ENCODE measurements around the gene ST3GAL4. TPM values are rescaled to one million over a fixed set of nuclear protein-coding genes. Genes with fewer than 3 reads are reported as not detected.

The ST3GAL4 gene
- total and polyA plus RNA-seq, 2 of the 8 experiments (the other 6 are each of a cell fraction or from before 2014, with no cell fraction given), result 15.6 to 20.0 TPM

DNA sequence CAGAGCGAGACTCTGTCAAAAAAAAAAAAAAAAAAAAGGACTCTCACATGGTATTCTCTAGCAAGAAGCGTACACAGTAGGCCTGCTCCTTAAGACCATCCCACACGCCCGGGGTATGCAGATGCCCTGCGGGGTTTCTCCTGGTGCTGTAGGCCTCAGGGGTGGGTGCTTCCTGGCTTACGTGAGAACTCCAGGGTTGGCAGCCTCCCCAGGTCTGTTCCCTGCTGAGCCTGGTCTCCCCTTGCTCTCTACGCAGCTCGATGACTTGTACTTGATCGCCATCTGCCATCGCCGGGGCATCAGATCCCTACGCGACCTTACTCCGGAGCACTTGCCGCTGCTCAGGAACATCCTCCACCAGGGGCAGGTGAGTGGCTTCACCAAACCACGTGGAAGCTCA, 12.4 kb upstream of the ST3GAL4 start:
- Histone ChIP-seq H3K36me3 (ENCODE audit: control insufficient read depth in 2 of 4, insufficient read depth in 4 of 4, low read length in 3 of 4) (peaks cover 0 to 22% (median 4%) of the 10 kb centered on the region in 4 experiments; a peak in 4 of 8 replicates), H4K5ac (ENCODE audit: insufficient read length, low read depth, low read length) (no peak overlapping the region), H2BK120ac (replicated peaks; ENCODE audit: low read depth, low read length) (no peak overlapping the region), H3K27ac (ENCODE audit: low read depth, low read length) (no peak overlapping the region), H3K27me3 (replicated peaks in 1 of 4; ENCODE audit: control insufficient read depth in 3 of 4, extremely low read depth in 1 of 4, insufficient read depth in 3 of 4, low read length in 3 of 4) (no peaks in the 10 kb centered on the region), H2AK5ac (ENCODE audit: low read depth, low read length) (no peak overlapping the region), H3K23ac (ENCODE audit: insufficient read length) (no peak overlapping the region), H4K91ac (replicated peaks; ENCODE audit: insufficient read length, low read length) (no peak overlapping the region), H2BK5ac (ENCODE audit: low read depth, low read length) (no peak overlapping the region), H2BK20ac (ENCODE audit: low read length) (no peak overlapping the region), H2BK12ac (ENCODE audit: low read depth, low read length) (no peak overlapping the region), H3K4me2 (ENCODE audit: insufficient read depth in 1 of 2, low read depth in 2 of 2, low read length in 2 of 2) (no peak overlapping the region), H2AFZ (ENCODE audit: low read length) (no peak overlapping the region), H4K8ac (ENCODE audit: extremely low read depth, insufficient read depth, low read length) (no peak overlapping the region; the same call in 1 of the 2 replicates), H3K4ac (replicated peaks; ENCODE audit: insufficient read length, low read depth, low read length) (no peak overlapping the region), H3K79me2 (ENCODE audit: control insufficient read depth in 1 of 2, insufficient read depth in 2 of 2, low read length in 2 of 2) (peaks cover 0 to 2% of the 10 kb centered on the region in 2 experiments; a peak in 1 of 4 replicates), H3K4me1 (replicated peaks in 1 of 4; ENCODE audit: control insufficient read depth in 3 of 4, insufficient read depth in 4 of 4, low read length in 3 of 4) (peaks cover 0 to 11% (median 6%) of the 10 kb centered on the region in 4 experiments; a peak in 4 of 7 replicates), H3K23me2 (ENCODE audit: low read depth, low read length) (no peaks in the 10 kb centered on the region), H3K4me3 (ENCODE audit: extremely low read depth in 1 of 4, insufficient read depth in 2 of 4, low read depth in 3 of 4, low read length in 4 of 4) (no peak overlapping the region), H3K56ac (replicated peaks; ENCODE audit: insufficient read length, low read depth, low read length) (no peak overlapping the region), H3K9me3 (ENCODE audit: insufficient read depth in 2 of 2, low read depth in 1 of 2, low read length in 1 of 2) (no peaks in the 10 kb centered on the region), H3K9ac (replicated peaks in 1 of 4; ENCODE audit: extremely low read depth in 1 of 4, low read depth in 3 of 4, low read length in 3 of 4) (no peak overlapping the region), H3K79me1 (ENCODE audit: low read depth, low read length) (peaks cover 2% of the 10 kb centered on the region; the same call in 1 of the 2 replicates), H4K20me1 (replicated peaks in 1 of 2; ENCODE audit: control insufficient read depth in 1 of 2, insufficient read depth in 2 of 2, low read length in 2 of 2) (peaks cover 0 to 8% of the 10 kb centered on the region in 2 experiments), H2BK15ac (ENCODE audit: low read length) (no peak overlapping the region), H3K18ac (ENCODE audit: extremely low read depth, low read length) (no peak overlapping the region), H3K14ac (ENCODE audit: insufficient read length) (no peak overlapping the region)
- FAIRE-seq (no peak), DNase-seq (ENCODE audit: low read depth in 1 of 2, low spot score in 2 of 2) (no peak)
- ChIA-PET CTCF (ENCODE audit: partially characterized antibody) (interaction anchor here (0.6 to 3.8 kb wide), 6 partner anchors 12 to 137 kb away, joined by 3 to 17 read pairs (median 3); no protein-coding TSS in a partner anchor), POLR2A (ENCODE audit: partially characterized antibody) (interaction anchor here (1.5 to 1.8 kb wide), 2 partner anchors 10 to 19 kb away, joined by 4 to 5 read pairs; no protein-coding TSS in a partner anchor)
- WGBS, 2 experiments (ENCODE audit: extremely low coverage in 1 of 2, insufficient coverage in 1 of 2, insufficient read length in 1 of 2, insufficient replicate concordance in 2 of 2, low coverage in 1 of 2, low lambda C conversion rate in 2 of 2, missing lambda C conversion rate in 1 of 2), result 92% methylated on average over 15 of the region's 16 CpGs; no CpG with 5 or more reads in 1 of the 2 experiments
- TF ChIP-seq RBBP5 (IDR thresholded peaks at IDR 0.05; ENCODE audit: borderline replicate concordance, low read depth, low read length) (no peak), NANOG (IDR thresholded peaks at IDR 0.05; ENCODE audit: insufficient read depth, low read depth, low read length, poor library complexity, severe bottlenecking) (no peak)
